WTC11 (cell line): ENCODE measurements around the gene GOSR2. TPM values are rescaled to one million over a fixed set of nuclear protein-coding genes. Genes with fewer than 3 reads are reported as not detected.

Experiments used
- ATAC-seq: fragments of 200-7000 bp; cut with Tn5 transposase; 2 replicates; pipeline ENCODE4 v1.10.0; 2021; ENCODE audit warnings: mild to moderate bottlenecking, moderate library complexity
- CTCF ChIA-PET: fragments of 300-600 bp; sonication (Branson Sonifier 250); formaldehyde crosslinking; loops from one replicate; lab custom pipeline; 2021; ENCODE audit warnings: antibody characterized with exemption; lab: Charles Lee
- POLR2A ChIA-PET: fragments of 350-600 bp; sonication (Branson Sonifier 250); formaldehyde crosslinking; loops from one replicate; lab custom pipeline; 2021; ENCODE audit warnings: antibody characterized with exemption; lab: Charles Lee
- DNase-seq: peaks from one replicate; pipeline ENCODE4 v3.0.0; 2021; ENCODE audit warnings: low spot score
- H3K27ac Mint-ChIP-seq: 2 replicates; pipeline ENCODE4 v1.8.0; 2021; ENCODE audit warnings: mixed read lengths
- H3K27me3 Mint-ChIP-seq: 2 replicates; pipeline ENCODE4 v1.8.0; 2021; ENCODE audit warnings: low read depth, mild to moderate bottlenecking, moderate library complexity, mixed read lengths
- H3K36me3 Mint-ChIP-seq: 2 replicates; pipeline ENCODE4 v1.8.0; 2021; ENCODE audit warnings: mixed read lengths
- H3K4me1 Mint-ChIP-seq: 2 replicates; pipeline ENCODE4 v1.8.0; 2022; ENCODE audit warnings: mixed read lengths
- H3K4me3 Mint-ChIP-seq: 2 replicates; pipeline ENCODE4 v1.8.0; 2021; ENCODE audit warnings: mild to moderate bottlenecking, moderate library complexity, mixed read lengths
- H3K9me3 Mint-ChIP-seq: 2 replicates; pipeline ENCODE4 v1.8.0; 2021; ENCODE audit warnings: mixed read lengths
- E2F4 ChIP-seq: sonication (generic); formaldehyde crosslinking; IDR thresholded peaks from 2 replicates; pipeline ENCODE4 v1.8.1; 2022; ENCODE audit warnings: low read depth, mild to moderate bottlenecking, moderate library complexity, missing genetic modification reagents, borderline replicate concordance
- EMX1 ChIP-seq: fragments of 250-450 bp; sonication (Bioruptor Pico); IDR thresholded peaks from 2 replicates; pipeline ENCODE4 v1.8.0; 2021; ENCODE audit warnings: mild to moderate bottlenecking
- FOXP1 ChIP-seq: sonication (generic); formaldehyde crosslinking; IDR thresholded peaks from 2 replicates; pipeline ENCODE4 v1.8.0; 2022; ENCODE audit warnings: missing genetic modification reagents, mild to moderate bottlenecking, moderate library complexity, borderline replicate concordance
- GABPB1 ChIP-seq: sonication (generic); formaldehyde crosslinking; IDR thresholded peaks from 2 replicates; pipeline ENCODE4 v1.8.1; 2023; ENCODE audit warnings: mild to moderate bottlenecking, missing genetic modification reagents
- KAT7 ChIP-seq: sonication (generic); formaldehyde crosslinking; IDR thresholded peaks from 2 replicates; pipeline ENCODE4 v1.8.1; 2023; ENCODE audit warnings: missing genetic modification reagents, mild to moderate bottlenecking, borderline replicate concordance
- MYBL2 ChIP-seq: sonication (generic); formaldehyde crosslinking; IDR thresholded peaks from 2 replicates; pipeline ENCODE4 v1.8.1; 2023; ENCODE audit warnings: mild to moderate bottlenecking, moderate library complexity, missing genetic modification reagents
- NR3C1 ChIP-seq: sonication (generic); formaldehyde crosslinking; conservative IDR thresholded peaks from 2 replicates; pipeline ENCODE4 v1.8.1; 2023; ENCODE audit warnings: low read depth, mild to moderate bottlenecking, missing genetic modification reagents
- PREB ChIP-seq: sonication (generic); formaldehyde crosslinking; IDR thresholded peaks from 2 replicates; pipeline ENCODE4 v1.8.1; 2022; ENCODE audit warnings: mild to moderate bottlenecking, missing genetic modification reagents, moderate library complexity, borderline replicate concordance
- RELA ChIP-seq: sonication (generic); formaldehyde crosslinking; IDR thresholded peaks from 2 replicates; pipeline ENCODE4 v1.8.1; 2022; ENCODE audit warnings: missing genetic modification reagents, mild to moderate bottlenecking, borderline replicate concordance
- TEAD1 ChIP-seq: sonication (generic); formaldehyde crosslinking; IDR thresholded peaks from 2 replicates; pipeline ENCODE4 v1.8.0; 2022; ENCODE audit warnings: mild to moderate bottlenecking, missing genetic modification reagents
- USF1 ChIP-seq: sonication (generic); formaldehyde crosslinking; IDR thresholded peaks from 2 replicates; pipeline ENCODE4 v1.8.0; 2022; ENCODE audit warnings: mild to moderate bottlenecking, missing genetic modification reagents
- ZBTB21 ChIP-seq: sonication (generic); formaldehyde crosslinking; IDR thresholded peaks from 2 replicates; pipeline ENCODE4 v1.8.1; 2023; ENCODE audit warnings: mild to moderate bottlenecking, missing genetic modification reagents, borderline replicate concordance
- ZBTB43 ChIP-seq: sonication (generic); formaldehyde crosslinking; IDR thresholded peaks from 2 replicates; pipeline ENCODE4 v1.8.1; 2023; ENCODE audit warnings: mild to moderate bottlenecking, missing genetic modification reagents
- ZMAT4 ChIP-seq: fragments of 250-450 bp; sonication (Bioruptor Pico); IDR thresholded peaks from 2 replicates; pipeline ENCODE4 v1.9.0; 2021; ENCODE audit warnings: mild to moderate bottlenecking
- ZNF121 ChIP-seq: sonication (generic); formaldehyde crosslinking; IDR thresholded peaks from 2 replicates; pipeline ENCODE4 v1.8.0; 2023; ENCODE audit warnings: missing genetic modification reagents
- ZNF317 ChIP-seq: sonication (generic); formaldehyde crosslinking; IDR thresholded peaks from 2 replicates; pipeline ENCODE4 v1.8.1; 2023; ENCODE audit warnings: low read depth, mild to moderate bottlenecking, moderate library complexity, missing genetic modification reagents, borderline replicate concordance
- ZNF423 ChIP-seq: fragments of 250-450 bp; sonication (Bioruptor Pico); IDR thresholded peaks from 2 replicates; pipeline ENCODE4 v2.1.2; 2022; ENCODE audit warnings: mild to moderate bottlenecking, moderate library complexity
- ZNF425 ChIP-seq: fragments of 250-450 bp; sonication (Bioruptor Pico); conservative IDR thresholded peaks from 2 replicates; pipeline ENCODE4 v1.9.0; 2021; ENCODE audit warnings: mild to moderate bottlenecking
- ZNF671 ChIP-seq: fragments of 250-450 bp; sonication (Bioruptor Pico); IDR thresholded peaks from 2 replicates; pipeline ENCODE4 v1.8.0; 2021; ENCODE audit warnings: mild to moderate bottlenecking
- total RNA-seq: library from RNA; stranded (reverse); gene quantifications from 3 replicates; pipeline ENCODE4 v1.2.3, GENCODE V29; 2021
- TF ChIP-seq, protein P1 (sequence below): sonication (generic); formaldehyde crosslinking; IDR thresholded peaks from 2 replicates; pipeline ENCODE4 v1.8.1; 2023; ENCODE audit warnings: mild to moderate bottlenecking, missing genetic modification reagents
- TF ChIP-seq, protein P2 (sequence below): sonication (generic); formaldehyde crosslinking; IDR thresholded peaks from 2 replicates; pipeline ENCODE4 v1.8.0; 2022; ENCODE audit warnings: mild to moderate bottlenecking, missing genetic modification reagents

GOSR2 gene
- total RNA-seq, 1 experiment from 2014 or later = 45.8 TPM

DNA sequence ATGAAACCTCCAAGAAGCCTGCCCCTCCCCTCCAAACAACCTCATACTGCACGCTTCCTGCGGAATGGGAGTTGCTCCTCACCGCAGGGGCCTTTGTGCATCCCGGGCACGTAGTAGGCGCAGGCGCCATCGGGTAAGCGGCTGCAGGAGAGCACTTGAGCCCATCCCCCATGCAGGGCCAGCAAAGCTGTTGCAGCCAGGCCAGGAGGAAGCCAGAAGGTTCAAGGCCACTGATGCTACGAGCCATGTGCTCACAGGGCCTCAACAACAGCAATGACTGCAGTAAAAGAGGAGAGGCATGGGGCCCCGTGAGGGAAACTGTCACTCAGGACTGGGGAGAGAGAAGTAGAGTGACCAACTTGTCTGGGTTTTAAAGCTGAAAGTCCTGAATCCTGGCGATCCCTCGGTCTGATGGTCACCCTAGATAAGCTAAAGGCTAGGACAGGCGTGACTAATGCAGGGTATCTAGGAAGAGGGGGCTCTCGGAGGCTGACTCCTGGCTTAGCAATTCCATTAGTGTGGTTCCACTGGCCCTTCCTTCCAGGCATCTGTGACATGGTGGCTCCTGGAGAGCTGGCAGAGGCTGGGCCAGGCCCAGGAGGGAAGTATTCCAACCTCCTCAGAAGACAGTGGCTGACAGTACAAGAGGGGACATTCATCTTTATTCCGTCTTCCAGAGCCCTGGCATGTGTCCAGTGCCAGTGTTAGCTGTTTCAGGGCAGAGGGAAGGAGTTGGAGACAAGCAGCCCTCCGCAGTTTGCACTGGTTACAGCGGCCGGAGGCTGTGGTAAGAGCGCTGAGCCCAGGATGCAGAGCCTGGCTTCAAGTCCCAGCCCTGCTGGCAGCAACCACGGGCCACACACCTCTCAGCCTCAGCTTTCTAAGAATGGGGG is 20.8 kb downstream of the GOSR2 start:
- Mint-ChIP-seq H3K9me3 (no peaks in the 10 kb centered on the region), H3K4me3 (no peak overlapping the region), H3K27ac (peak overlapping the region; percentile 30; the same call in 1 of the 2 replicates), H3K27me3 (no peaks in the 10 kb centered on the region), H3K4me1 (peaks cover 40% of the 10 kb centered on the region), H3K36me3 (peaks cover 9% of the 10 kb centered on the region)
- TF ChIP-seq ZNF425 (CRISPR knock-in tag) (no peak), PREB (peak; percentile 22; the same call in 1 of the 2 replicates), ZNF671 (CRISPR knock-in tag) (no peak), GABPB1 (CRISPR knock-in tag) (peak; percentile 88), ZNF121 (no peak), ZBTB21 (CRISPR knock-in tag) (no peak), MYBL2 (CRISPR knock-in tag) (no peak), TEAD1 (CRISPR knock-in tag) (no peak)
- TF ChIP-seq, protein P1, sequence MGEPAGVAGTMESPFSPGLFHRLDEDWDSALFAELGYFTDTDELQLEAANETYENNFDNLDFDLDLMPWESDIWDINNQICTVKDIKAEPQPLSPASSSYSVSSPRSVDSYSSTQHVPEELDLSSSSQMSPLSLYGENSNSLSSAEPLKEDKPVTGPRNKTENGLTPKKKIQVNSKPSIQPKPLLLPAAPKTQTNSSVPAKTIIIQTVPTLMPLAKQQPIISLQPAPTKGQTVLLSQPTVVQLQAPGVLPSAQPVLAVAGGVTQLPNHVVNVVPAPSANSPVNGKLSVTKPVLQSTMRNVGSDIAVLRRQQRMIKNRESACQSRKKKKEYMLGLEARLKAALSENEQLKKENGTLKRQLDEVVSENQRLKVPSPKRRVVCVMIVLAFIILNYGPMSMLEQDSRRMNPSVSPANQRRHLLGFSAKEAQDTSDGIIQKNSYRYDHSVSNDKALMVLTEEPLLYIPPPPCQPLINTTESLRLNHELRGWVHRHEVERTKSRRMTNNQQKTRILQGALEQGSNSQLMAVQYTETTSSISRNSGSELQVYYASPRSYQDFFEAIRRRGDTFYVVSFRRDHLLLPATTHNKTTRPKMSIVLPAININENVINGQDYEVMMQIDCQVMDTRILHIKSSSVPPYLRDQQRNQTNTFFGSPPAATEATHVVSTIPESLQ (CRISPR knock-in tag) = 0 out of 2 replicates have a peak, but pooled peaks have one; percentile 28
- TF ChIP-seq, protein P2, sequence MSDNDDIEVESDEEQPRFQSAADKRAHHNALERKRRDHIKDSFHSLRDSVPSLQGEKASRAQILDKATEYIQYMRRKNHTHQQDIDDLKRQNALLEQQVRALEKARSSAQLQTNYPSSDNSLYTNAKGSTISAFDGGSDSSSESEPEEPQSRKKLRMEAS = peak; percentile 70
- ATAC-seq (peak; percentile 7), DNase-seq (peak; percentile 37)
- CTCF ChIA-PET = interaction anchor here (0.9 to 8.4 kb wide), 9 partner anchors 8 to 380 kb away, joined by 4 to 118 read pairs (median 12); partner anchors contain the start of genes EFCAB13 and RPRML
- POLR2A ChIA-PET = interaction anchor here (0.6 kb wide), 1 partner anchor 37 kb away, joined by 3 read pairs; no protein-coding TSS in a partner anchor

GRCh38 chr17:46944931-46945330 is 22.0 kb downstream of the GOSR2 start:
- Mint-ChIP-seq H3K27me3 (no peaks in the 10 kb centered on the region), H3K36me3 (peaks cover 9% of the 10 kb centered on the region), H3K9me3 (no peaks in the 10 kb centered on the region), H3K4me1 (peaks cover 40% of the 10 kb centered on the region), H3K27ac (no peak overlapping the region), H3K4me3 (no peak overlapping the region)
- ChIA-PET CTCF (interaction anchor here (0.5 to 8.4 kb wide), 4 partner anchors 32 to 411 kb away, joined by 4 to 118 read pairs (median 48); partner anchors contain the start of gene RPRML), POLR2A (no interaction called here)
- ATAC-seq = no peak
- DNase-seq = no peak
- TF ChIP-seq ZBTB43 (CRISPR knock-in tag) = no peak
- TF ChIP-seq RELA (CRISPR knock-in tag) = no peak
- TF ChIP-seq NR3C1 (CRISPR knock-in tag) = no peak
- TF ChIP-seq ZNF425 (CRISPR knock-in tag) = no peak
- no peak for TF ChIP-seq E2F4 (CRISPR knock-in tag)
- TF ChIP-seq ZNF423 = no peak
- no peak for TF ChIP-seq KAT7
- TF ChIP-seq EMX1 (CRISPR knock-in tag) = no peak
- TF ChIP-seq USF1 (CRISPR knock-in tag) = no peak
- TF ChIP-seq GABPB1 (CRISPR knock-in tag) = no peak
- no peak for TF ChIP-seq ZNF317 (CRISPR knock-in tag)
- no peak for TF ChIP-seq FOXP1 (CRISPR knock-in tag)
- TF ChIP-seq ZMAT4 (CRISPR knock-in tag) = no peak
